LNCaP clone FGC (cell line): ENCODE measurements around the gene TRIM56.
"Not testable (repeated sequence)": the region's sequence is repeated elsewhere in the genome, so short reads cannot be mapped to it uniquely, and the experiment has no call there.

ENCODE experiments used
- DNase-seq: peaks from one replicate; pipeline ENCODE4 v3.0.0-alpha.2; 2011; ENCODE audit warnings: low read depth
- H3K4me3 ChIP-seq: 2 replicates; pipeline ENCODE4 v1.5.1; 2011; ENCODE audit warnings: mild to moderate bottlenecking, low read depth, low read length, control low read depth
- CTCF ChIP-seq: IDR thresholded peaks from 2 replicates; pipeline ENCODE4 v1.5.1; 2012; ENCODE audit warnings: mild to moderate bottlenecking; ENCODE audit not compliant: control insufficient read depth, insufficient read depth; ENCODE audit errors: extremely low read depth

TRIM56 gene

GRCh38 chr7:101114492-101114891, 29.2 kb downstream of the TRIM56 start:
- H3K4me3 ChIP-seq: no peak overlapping the region
- TF ChIP-seq CTCF: no peak
- DNase-seq: no peak

- TF ChIP-seq CTCF: no peak
- H3K4me3 ChIP-seq: no peak overlapping the region
- DNase-seq: no peak
These were observed 29.9 kb downstream of the TRIM56 start for GRCh38 chr7:101115215-101115614.

GRCh38 chr7:101116898-101117297, 31.6 kb downstream of the TRIM56 start:
- no peak overlapping the region for H3K4me3 ChIP-seq
- no peak for DNase-seq
- TF ChIP-seq CTCF: no peak

GRCh38 chr7:101118856-101119255, 33.6 kb downstream of the TRIM56 start:
- DNase-seq: no peak
- H3K4me3 ChIP-seq: no peak overlapping the region
- TF ChIP-seq CTCF: no peak

GRCh38 chr7:101119876-101120275, 34.6 kb downstream of the TRIM56 start:
- no peak for TF ChIP-seq CTCF

GRCh38 chr7:101120315-101120714, 35.0 kb downstream of the TRIM56 start:
- TF ChIP-seq CTCF: no peak
- no peak overlapping the region for H3K4me3 ChIP-seq
- DNase-seq: no peak

More at GRCh38 chr7:101119876-101120275, 34.6 kb downstream of the TRIM56 start:
- no peak for DNase-seq
- H3K4me3 ChIP-seq: no peak overlapping the region

GRCh38 chr7:101121631-101121990, 36.3 kb downstream of the TRIM56 start:
- H3K4me3 ChIP-seq, DNase-seq: not testable (repeated sequence)
